Neuron (in vitro differentiated cells): ENCODE results near the gene SOX9.

ENCODE experiments used
- H2AFZ ChIP-seq: one replicate; pipeline ENCODE4 v1.6.1; 2013; ENCODE audit warnings: low read depth, mild to moderate bottlenecking, inconsistent platforms, low read length, moderate library complexity
- H3K27me3 ChIP-seq: one replicate; pipeline ENCODE4 v1.6.1; 2013; ENCODE audit warnings: low read length; ENCODE audit not compliant: insufficient read depth
- H3K36me3 ChIP-seq: one replicate; pipeline ENCODE4 v1.6.1; 2013; ENCODE audit warnings: low read length; ENCODE audit not compliant: insufficient read depth
- H3K4me1 ChIP-seq: one replicate; pipeline ENCODE4 v1.6.1; 2013; ENCODE audit warnings: low read length; ENCODE audit not compliant: insufficient read depth
- H3K4me3 ChIP-seq: 2 replicates; pipeline ENCODE4 v1.5.1; 2013; ENCODE audit warnings: mild to moderate bottlenecking, low read length, moderate library complexity
- H3K9me3 ChIP-seq: one replicate; pipeline ENCODE4 v1.6.1; 2013; ENCODE audit warnings: low read length

SOX9 gene

GRCh38 chr17:72116661-72117521 is 3.9 kb upstream of the SOX9 start:
- Histone ChIP-seq H3K4me3 (no peak overlapping the region), H3K4me1 (peaks cover 10% of the 10 kb centered on the region), H2AFZ (no peak overlapping the region), H3K27me3 (peaks cover 44% of the 10 kb centered on the region), H3K36me3 (no peaks in the 10 kb centered on the region), H3K9me3 (peaks cover 6% of the 10 kb centered on the region)

DNA sequence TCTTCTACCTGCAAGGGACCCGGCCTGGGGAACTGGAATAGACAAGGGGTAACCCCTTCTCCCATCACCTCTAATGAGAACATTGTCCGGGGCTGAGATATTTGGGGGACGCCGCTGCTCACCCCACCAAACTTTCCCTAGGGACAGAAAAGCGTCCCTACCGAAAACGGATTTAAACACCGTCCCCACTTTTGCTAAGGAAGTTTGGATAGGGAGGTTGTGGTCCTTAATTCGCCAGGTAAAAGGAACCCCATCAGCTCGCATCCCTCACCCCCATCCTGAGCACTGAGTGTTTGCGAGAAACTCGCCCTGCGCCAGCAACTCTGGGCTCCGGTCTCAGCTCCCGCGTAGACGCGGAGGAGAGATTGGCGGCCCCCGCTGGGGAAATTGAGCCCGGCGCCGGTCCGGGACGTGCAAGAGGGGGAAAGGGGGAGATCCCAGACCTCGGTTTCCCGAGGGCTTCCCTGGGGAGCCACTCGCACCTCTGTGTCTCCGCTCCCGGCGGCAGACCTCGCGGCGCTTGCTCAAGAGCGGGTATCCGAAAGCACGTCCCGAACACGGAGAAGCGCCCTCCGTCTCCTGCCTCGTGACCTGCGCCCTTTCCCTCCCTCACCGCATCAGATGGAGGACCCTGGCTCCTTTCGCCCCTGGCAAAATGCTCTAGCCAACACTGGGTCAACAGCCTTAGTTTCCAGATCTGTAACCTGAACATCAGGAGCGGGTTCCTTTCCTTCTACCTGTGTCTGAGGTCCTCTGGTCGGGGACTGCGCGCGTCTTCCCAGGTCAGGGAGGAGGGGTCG is 3.1 kb upstream of the SOX9 start:
- Histone ChIP-seq H2AFZ (no peak overlapping the region), H3K4me3 (no peak overlapping the region), H3K4me1 (peaks cover 10% of the 10 kb centered on the region), H3K27me3 (peaks cover 49% of the 10 kb centered on the region), H3K36me3 (no peaks in the 10 kb centered on the region), H3K9me3 (peaks cover 6% of the 10 kb centered on the region)

- Histone ChIP-seq H3K36me3 (peaks cover 2% of the 10 kb centered on the region), H3K4me1 (peaks cover 15% of the 10 kb centered on the region), H2AFZ (no peak overlapping the region), H3K27me3 (peaks cover 52% of the 10 kb centered on the region), H3K4me3 (no peak overlapping the region), H3K9me3 (peaks cover 6% of the 10 kb centered on the region)
These were observed 2.3 kb upstream of the SOX9 start for GRCh38 chr17:72118335-72119076.

DNA sequence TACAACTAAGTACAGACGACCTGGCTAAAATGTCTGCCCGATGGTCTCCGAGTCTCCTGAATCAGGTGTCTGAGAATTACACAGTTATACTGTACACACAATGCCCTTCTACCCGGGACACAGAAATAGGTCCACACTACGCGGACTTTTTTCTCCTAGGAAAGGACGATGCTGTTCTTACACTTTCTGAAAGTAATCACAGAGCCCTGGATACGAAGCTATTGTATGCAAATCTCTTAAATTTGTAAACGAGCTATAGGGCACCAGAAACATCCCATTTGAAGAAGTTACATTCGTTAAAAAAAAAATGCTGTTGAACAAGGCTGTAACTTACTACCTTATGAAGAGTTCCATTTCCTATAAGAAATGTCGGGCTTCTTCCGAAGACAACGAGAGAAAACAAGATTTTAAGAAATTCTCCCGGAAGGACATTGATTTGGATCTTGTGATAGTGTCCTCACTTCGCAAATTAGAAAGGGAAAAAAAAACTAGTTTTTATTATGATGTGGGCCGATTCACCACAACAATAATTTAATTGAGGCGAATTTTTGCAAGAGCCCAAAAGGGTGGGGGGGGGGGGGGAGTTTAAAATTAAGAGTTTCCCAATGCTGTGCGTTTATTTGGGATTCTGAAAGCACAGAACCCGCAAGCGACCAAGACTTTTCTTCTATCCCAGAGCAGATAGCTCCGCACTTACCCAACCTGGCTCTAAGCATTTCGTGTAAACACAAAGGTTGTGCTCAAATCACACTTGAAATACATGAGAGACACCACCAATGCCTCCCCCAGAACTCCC is 1.5 kb upstream of the SOX9 start:
- peak overlapping the region; percentile 66 for H3K4me3 ChIP-seq
- peaks cover 6% of the 10 kb centered on the region for H3K36me3 ChIP-seq
- peak overlapping the region; percentile 1 for H2AFZ ChIP-seq
- peaks cover 46% of the 10 kb centered on the region for H3K27me3 ChIP-seq
- H3K9me3 ChIP-seq, result peaks cover 7% of the 10 kb centered on the region
- H3K4me1 ChIP-seq, result peaks cover 15% of the 10 kb centered on the region

DNA sequence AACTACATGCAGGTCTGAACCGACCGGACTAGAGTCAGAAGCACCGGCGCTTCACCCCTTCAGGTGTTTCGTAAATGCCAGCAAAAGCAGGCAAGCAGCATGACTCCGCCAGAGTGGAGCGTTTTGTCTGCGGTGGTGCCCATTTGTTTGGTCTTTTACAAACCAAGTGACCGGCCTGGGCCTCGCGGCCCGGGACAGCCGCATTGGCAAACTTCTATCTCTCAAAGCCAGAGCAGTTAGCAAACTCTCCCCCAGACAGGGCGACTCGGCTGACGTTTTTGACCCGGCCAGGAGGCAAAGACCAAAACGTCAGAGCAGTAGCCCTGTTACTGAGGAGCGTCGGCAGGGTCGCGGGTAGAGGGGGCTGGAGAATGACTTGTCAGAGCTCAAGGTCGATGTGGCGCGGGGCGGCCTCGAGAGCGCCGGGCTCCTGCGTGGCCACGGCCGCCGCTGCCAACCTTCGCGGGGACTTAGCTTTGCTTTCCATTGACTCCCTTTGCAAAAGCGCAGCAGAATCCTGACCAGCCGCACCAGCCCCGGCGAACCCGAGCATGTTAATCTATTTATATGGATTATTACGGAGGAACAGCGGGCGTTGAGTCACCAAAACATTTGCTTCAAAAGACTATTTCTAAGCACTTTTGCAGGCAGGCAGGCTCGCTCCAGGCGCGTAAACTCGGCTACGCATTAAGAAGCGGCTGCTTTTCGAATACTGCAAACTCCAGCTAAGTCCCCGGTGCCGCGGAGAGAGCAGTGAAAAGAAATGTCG is 763 bp upstream of the SOX9 start:
- peaks cover 8% of the 10 kb centered on the region for H3K36me3 ChIP-seq
- peak overlapping the region; percentile 1 for H2AFZ ChIP-seq
- peaks cover 16% of the 10 kb centered on the region for H3K4me1 ChIP-seq
- H3K27me3 ChIP-seq, result peaks cover 45% of the 10 kb centered on the region
- H3K4me3 ChIP-seq, result peak overlapping the region; percentile 66
- peaks cover 5% of the 10 kb centered on the region for H3K9me3 ChIP-seq

GRCh38 chr17:72121164-72122009 is 567 bp downstream of the SOX9 start:
- H2AFZ ChIP-seq, result peak overlapping the region; percentile 11
- peaks cover 5% of the 10 kb centered on the region for H3K9me3 ChIP-seq
- H3K27me3 ChIP-seq, result peaks cover 35% of the 10 kb centered on the region
- peak overlapping the region; percentile 66 for H3K4me3 ChIP-seq
- H3K36me3 ChIP-seq, result peaks cover 8% of the 10 kb centered on the region
- peaks cover 16% of the 10 kb centered on the region for H3K4me1 ChIP-seq

- Histone ChIP-seq H3K4me3 (peak overlapping the region; percentile 66), H3K27me3 (peaks cover 27% of the 10 kb centered on the region), H2AFZ (peak overlapping the region; percentile 11), H3K9me3 (peaks cover 2% of the 10 kb centered on the region), H3K4me1 (peaks cover 23% of the 10 kb centered on the region), H3K36me3 (peaks cover 8% of the 10 kb centered on the region)
These were observed 1.4 kb downstream of the SOX9 start for GRCh38 chr17:72122010-72122764.

DNA sequence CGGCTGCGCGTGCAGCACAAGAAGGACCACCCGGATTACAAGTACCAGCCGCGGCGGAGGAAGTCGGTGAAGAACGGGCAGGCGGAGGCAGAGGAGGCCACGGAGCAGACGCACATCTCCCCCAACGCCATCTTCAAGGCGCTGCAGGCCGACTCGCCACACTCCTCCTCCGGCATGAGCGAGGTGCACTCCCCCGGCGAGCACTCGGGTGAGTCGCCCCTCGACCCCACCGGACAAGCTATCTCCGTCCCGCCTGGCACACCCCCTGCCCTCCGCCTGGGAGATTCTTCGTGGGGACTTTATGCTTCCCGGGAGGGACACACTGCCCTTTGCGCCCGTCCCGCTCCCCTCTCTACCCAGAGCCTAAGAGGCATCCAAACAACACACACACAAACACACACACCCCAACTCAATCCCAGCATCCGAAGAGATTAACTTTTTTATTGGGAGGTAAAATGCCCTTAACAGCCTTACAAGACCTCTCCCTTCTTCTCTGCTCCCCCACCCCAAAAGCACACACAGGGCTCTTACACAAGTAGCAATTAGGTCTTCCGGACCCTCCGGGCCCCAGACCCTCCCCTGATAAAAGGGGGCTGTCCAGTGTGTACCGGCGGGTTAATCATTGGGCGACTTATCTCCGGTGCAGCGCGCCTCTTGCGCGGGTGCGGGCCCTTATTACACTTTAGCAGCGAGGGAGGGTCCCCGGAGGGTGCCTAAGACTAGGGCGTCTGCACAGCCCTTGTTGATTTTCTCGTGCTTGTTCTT is 2.1 kb downstream of the SOX9 start:
- H3K4me1 ChIP-seq, result peaks cover 29% of the 10 kb centered on the region
- H3K27me3 ChIP-seq, result peaks cover 22% of the 10 kb centered on the region
- H2AFZ ChIP-seq, result no peak overlapping the region
- H3K36me3 ChIP-seq, result peaks cover 8% of the 10 kb centered on the region
- H3K4me3 ChIP-seq, result peak overlapping the region; percentile 66
- H3K9me3 ChIP-seq, result peaks cover 2% of the 10 kb centered on the region

DNA sequence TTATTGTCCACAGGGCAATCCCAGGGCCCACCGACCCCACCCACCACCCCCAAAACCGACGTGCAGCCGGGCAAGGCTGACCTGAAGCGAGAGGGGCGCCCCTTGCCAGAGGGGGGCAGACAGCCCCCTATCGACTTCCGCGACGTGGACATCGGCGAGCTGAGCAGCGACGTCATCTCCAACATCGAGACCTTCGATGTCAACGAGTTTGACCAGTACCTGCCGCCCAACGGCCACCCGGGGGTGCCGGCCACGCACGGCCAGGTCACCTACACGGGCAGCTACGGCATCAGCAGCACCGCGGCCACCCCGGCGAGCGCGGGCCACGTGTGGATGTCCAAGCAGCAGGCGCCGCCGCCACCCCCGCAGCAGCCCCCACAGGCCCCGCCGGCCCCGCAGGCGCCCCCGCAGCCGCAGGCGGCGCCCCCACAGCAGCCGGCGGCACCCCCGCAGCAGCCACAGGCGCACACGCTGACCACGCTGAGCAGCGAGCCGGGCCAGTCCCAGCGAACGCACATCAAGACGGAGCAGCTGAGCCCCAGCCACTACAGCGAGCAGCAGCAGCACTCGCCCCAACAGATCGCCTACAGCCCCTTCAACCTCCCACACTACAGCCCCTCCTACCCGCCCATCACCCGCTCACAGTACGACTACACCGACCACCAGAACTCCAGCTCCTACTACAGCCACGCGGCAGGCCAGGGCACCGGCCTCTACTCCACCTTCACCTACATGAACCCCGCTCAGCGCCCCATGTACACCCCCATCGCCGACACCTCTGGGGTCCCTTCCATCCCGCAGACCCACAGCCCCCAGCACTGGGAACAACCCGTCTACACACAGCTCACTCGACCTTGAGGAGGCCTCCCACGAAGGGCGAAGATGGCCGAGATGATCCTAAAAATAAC is 3.0 kb downstream of the SOX9 start:
- peaks cover 18% of the 10 kb centered on the region for H3K27me3 ChIP-seq
- H3K4me1 ChIP-seq, result peaks cover 29% of the 10 kb centered on the region
- H3K4me3 ChIP-seq, result no peak overlapping the region
- peaks cover 8% of the 10 kb centered on the region for H3K36me3 ChIP-seq
- H2AFZ ChIP-seq, result no peak overlapping the region
- H3K9me3 ChIP-seq, result peaks cover 2% of the 10 kb centered on the region

GRCh38 chr17:72124438-72124775 is 3.6 kb downstream of the SOX9 start:
- H3K4me3 ChIP-seq, result no peak overlapping the region
- no peak overlapping the region for H2AFZ ChIP-seq
- H3K36me3 ChIP-seq, result peaks cover 8% of the 10 kb centered on the region
- H3K27me3 ChIP-seq, result peaks cover 13% of the 10 kb centered on the region
- peaks cover 2% of the 10 kb centered on the region for H3K9me3 ChIP-seq
- peaks cover 29% of the 10 kb centered on the region for H3K4me1 ChIP-seq
